ENCODE data around the gene AOX1.

Gene AOX1

DNA sequence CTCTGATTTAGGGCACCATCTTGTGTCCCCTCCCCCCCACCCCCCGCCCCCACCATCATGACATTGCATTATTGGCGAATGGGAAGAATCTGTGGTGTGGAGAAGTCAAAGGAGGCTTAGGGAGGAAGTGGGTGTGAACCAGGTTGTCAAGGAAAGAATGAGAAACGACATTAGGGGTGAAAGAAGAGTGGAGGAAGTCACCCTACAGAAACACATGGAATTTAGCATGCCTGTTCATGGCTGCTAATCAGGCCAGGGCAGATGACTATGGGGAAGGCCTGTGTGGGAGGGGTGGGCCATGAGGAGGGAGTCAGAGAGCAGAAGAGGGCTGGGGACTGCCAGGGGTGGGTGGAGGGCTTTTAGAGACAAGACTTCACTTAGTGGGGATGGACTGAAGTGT lies 81.6 kb downstream of the AOX1 start:
- no peaks in the 10 kb centered on the region for H3K9me2 ChIP-seq (ENCODE audit: low read depth, low read length)
- no peaks in the 10 kb centered on the region for H4K20me1 ChIP-seq (ENCODE audit: insufficient read depth, low read length)
- H2AFZ ChIP-seq (ENCODE audit: low read length), result no peak overlapping the region
- H3K27ac ChIP-seq (ENCODE audit: low read depth, low read length, poor library complexity, severe bottlenecking), result no peak overlapping the region
- H3K9me3 ChIP-seq (ENCODE audit: low read length), result no peaks in the 10 kb centered on the region
- peaks cover 32% of the 10 kb centered on the region for H3K36me3 ChIP-seq (ENCODE audit: insufficient read depth, low read length)
- no peaks in the 10 kb centered on the region for H3F3A ChIP-seq (ENCODE audit: insufficient read depth, low read length)
- H3K4me2 ChIP-seq (ENCODE audit: low read length), result no peak overlapping the region
- H3K4me1 ChIP-seq (ENCODE audit: insufficient read depth, low read length, severe bottlenecking), result peaks cover 19% of the 10 kb centered on the region
- H3K79me2 ChIP-seq (ENCODE audit: insufficient read depth, low read length), result no peaks in the 10 kb centered on the region
- TF ChIP-seq, protein P1, sequence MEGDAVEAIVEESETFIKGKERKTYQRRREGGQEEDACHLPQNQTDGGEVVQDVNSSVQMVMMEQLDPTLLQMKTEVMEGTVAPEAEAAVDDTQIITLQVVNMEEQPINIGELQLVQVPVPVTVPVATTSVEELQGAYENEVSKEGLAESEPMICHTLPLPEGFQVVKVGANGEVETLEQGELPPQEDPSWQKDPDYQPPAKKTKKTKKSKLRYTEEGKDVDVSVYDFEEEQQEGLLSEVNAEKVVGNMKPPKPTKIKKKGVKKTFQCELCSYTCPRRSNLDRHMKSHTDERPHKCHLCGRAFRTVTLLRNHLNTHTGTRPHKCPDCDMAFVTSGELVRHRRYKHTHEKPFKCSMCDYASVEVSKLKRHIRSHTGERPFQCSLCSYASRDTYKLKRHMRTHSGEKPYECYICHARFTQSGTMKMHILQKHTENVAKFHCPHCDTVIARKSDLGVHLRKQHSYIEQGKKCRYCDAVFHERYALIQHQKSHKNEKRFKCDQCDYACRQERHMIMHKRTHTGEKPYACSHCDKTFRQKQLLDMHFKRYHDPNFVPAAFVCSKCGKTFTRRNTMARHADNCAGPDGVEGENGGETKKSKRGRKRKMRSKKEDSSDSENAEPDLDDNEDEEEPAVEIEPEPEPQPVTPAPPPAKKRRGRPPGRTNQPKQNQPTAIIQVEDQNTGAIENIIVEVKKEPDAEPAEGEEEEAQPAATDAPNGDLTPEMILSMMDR (IDR thresholded peaks at IDR 0.05; ENCODE audit: low read length), result no peak
- TF ChIP-seq EZH2 (IDR thresholded peaks at IDR 0.05; ENCODE audit: borderline replicate concordance, low read length), result no peak
- H3K27me3 ChIP-seq (ENCODE audit: insufficient read depth, low read length), result no peaks in the 10 kb centered on the region
- H3K9ac ChIP-seq (ENCODE audit: low read length), result no peak overlapping the region
- H3K4me3 ChIP-seq (ENCODE audit: low read depth, low read length, poor library complexity, severe bottlenecking), result no peak overlapping the region

DNA sequence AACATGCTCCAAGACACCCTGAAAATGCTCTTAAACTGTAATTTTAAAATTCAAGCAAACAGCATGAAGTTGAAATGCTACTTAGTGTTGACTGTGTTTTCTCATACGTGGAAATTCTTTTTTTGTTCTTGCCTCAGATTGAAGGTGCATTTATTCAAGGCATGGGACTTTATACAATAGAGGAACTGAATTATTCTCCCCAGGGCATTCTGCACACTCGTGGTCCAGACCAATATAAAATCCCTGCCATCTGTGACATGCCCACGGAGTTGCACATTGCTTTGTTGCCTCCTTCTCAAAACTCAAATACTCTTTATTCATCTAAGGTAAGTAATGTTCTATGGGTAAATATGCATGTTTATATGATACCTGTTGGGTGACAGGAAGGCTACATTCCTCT lies 82.7 kb downstream of the AOX1 start:
- H3K4me3 ChIP-seq (ENCODE audit: low read depth, low read length, poor library complexity, severe bottlenecking), result no peak overlapping the region
- peaks cover 31% of the 10 kb centered on the region for H3K36me3 ChIP-seq (ENCODE audit: insufficient read depth, low read length)
- H3K79me2 ChIP-seq (ENCODE audit: insufficient read depth, low read length), result no peaks in the 10 kb centered on the region
- H3K27me3 ChIP-seq (ENCODE audit: insufficient read depth, low read length), result no peaks in the 10 kb centered on the region
- no peak overlapping the region for H2AFZ ChIP-seq (ENCODE audit: low read length)
- TF ChIP-seq, protein P1 (IDR thresholded peaks at IDR 0.05; ENCODE audit: low read length), result no peak
- TF ChIP-seq EZH2 (IDR thresholded peaks at IDR 0.05; ENCODE audit: borderline replicate concordance, low read length), result no peak
- H3K4me2 ChIP-seq (ENCODE audit: low read length), result no peak overlapping the region
- no peak overlapping the region for H3K9ac ChIP-seq (ENCODE audit: low read length)
- peaks cover 27% of the 10 kb centered on the region for H3K4me1 ChIP-seq (ENCODE audit: insufficient read depth, low read length, severe bottlenecking)
- no peaks in the 10 kb centered on the region for H4K20me1 ChIP-seq (ENCODE audit: insufficient read depth, low read length)
- H3K9me2 ChIP-seq (ENCODE audit: low read depth, low read length), result no peaks in the 10 kb centered on the region
- H3K27ac ChIP-seq (ENCODE audit: low read depth, low read length, poor library complexity, severe bottlenecking), result no peak overlapping the region
- no peaks in the 10 kb centered on the region for H3K9me3 ChIP-seq (ENCODE audit: low read length)
- H3F3A ChIP-seq (ENCODE audit: insufficient read depth, low read length), result no peaks in the 10 kb centered on the region

DNA sequence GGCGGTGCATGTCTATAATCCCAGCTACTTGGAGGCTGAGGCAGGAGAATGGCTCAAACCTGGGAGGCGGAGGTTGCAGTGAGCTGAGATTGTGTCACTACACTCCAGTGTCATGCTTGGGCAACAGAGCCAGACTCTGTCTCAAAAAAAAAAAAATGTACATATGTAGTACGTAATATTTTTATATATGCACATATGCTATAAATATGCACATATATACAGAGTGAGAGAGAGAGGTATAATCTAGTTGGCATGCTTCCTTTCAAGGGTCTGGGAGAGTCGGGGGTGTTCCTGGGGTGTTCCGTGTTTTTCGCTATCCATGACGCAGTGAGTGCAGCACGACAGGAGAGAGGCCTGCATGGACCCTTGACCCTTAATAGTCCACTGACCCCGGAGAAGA lies 83.5 kb downstream of the AOX1 start:
- H3K9me2 ChIP-seq (ENCODE audit: low read depth, low read length), result no peaks in the 10 kb centered on the region
- H3F3A ChIP-seq (ENCODE audit: insufficient read depth, low read length), result no peaks in the 10 kb centered on the region
- no peaks in the 10 kb centered on the region for H3K79me2 ChIP-seq (ENCODE audit: insufficient read depth, low read length)
- TF ChIP-seq, protein P1 (IDR thresholded peaks at IDR 0.05; ENCODE audit: low read length), result no peak
- no peak for TF ChIP-seq EZH2 (IDR thresholded peaks at IDR 0.05; ENCODE audit: borderline replicate concordance, low read length)
- peaks cover 27% of the 10 kb centered on the region for H3K4me1 ChIP-seq (ENCODE audit: insufficient read depth, low read length, severe bottlenecking)
- H3K36me3 ChIP-seq (ENCODE audit: insufficient read depth, low read length), result peaks cover 23% of the 10 kb centered on the region
- H3K9ac ChIP-seq (ENCODE audit: low read length), result no peak overlapping the region
- no peak overlapping the region for H3K27ac ChIP-seq (ENCODE audit: low read depth, low read length, poor library complexity, severe bottlenecking)
- no peaks in the 10 kb centered on the region for H3K9me3 ChIP-seq (ENCODE audit: low read length)
- H4K20me1 ChIP-seq (ENCODE audit: insufficient read depth, low read length), result no peaks in the 10 kb centered on the region
- no peaks in the 10 kb centered on the region for H3K27me3 ChIP-seq (ENCODE audit: insufficient read depth, low read length)
- H3K4me2 ChIP-seq (ENCODE audit: low read length), result no peak overlapping the region
- H3K4me3 ChIP-seq (ENCODE audit: low read depth, low read length, poor library complexity, severe bottlenecking), result no peak overlapping the region
- no peak overlapping the region for H2AFZ ChIP-seq (ENCODE audit: low read length)

All from OCI-LY1 (cell line).